Stomach smooth muscle (tissue), 2 donors: ENCODE data around the gene ERC2.

Experiments
- H3K27ac ChIP-seq: one replicate; pipeline ENCODE4 v1.7.0; 2013; ENCODE audit warnings: mild to moderate bottlenecking, low read length, inconsistent platforms
- H3K27me3 ChIP-seq, 2 donors: one replicate each; pipeline ENCODE4 v1.7.0; 2013; ENCODE audit warnings: low read length in 2 of 2; ENCODE audit not compliant: insufficient read depth in 2 of 2, control insufficient read depth in 1 of 2
- H3K36me3 ChIP-seq, 2 donors: one replicate each; pipeline ENCODE4 v1.7.0; 2013; ENCODE audit warnings: low read length in 2 of 2; ENCODE audit not compliant: control insufficient read depth in 2 of 2, insufficient read depth in 2 of 2
- H3K4me1 ChIP-seq: one replicate; pipeline ENCODE4 v1.7.0; 2013; ENCODE audit warnings: low read length; ENCODE audit not compliant: control insufficient read depth, insufficient read depth
- H3K4me3 ChIP-seq, 2 donors: one replicate each; pipeline ENCODE4 v1.7.0; 2013; ENCODE audit warnings: low read length in 2 of 2
- H3K9ac ChIP-seq, 2 donors: one replicate each; pipeline ENCODE4 v1.7.0; 2013; ENCODE audit warnings: low read length in 2 of 2, mild to moderate bottlenecking in 1 of 2
- H3K9me3 ChIP-seq, 2 donors: one replicate each; pipeline ENCODE4 v1.7.0; 2013; ENCODE audit warnings: low read length in 2 of 2; ENCODE audit not compliant: control insufficient read depth in 2 of 2
- donor health status: healthy.
- donor health status: Pancreatic carcinoma.

The ERC2 gene

DNA sequence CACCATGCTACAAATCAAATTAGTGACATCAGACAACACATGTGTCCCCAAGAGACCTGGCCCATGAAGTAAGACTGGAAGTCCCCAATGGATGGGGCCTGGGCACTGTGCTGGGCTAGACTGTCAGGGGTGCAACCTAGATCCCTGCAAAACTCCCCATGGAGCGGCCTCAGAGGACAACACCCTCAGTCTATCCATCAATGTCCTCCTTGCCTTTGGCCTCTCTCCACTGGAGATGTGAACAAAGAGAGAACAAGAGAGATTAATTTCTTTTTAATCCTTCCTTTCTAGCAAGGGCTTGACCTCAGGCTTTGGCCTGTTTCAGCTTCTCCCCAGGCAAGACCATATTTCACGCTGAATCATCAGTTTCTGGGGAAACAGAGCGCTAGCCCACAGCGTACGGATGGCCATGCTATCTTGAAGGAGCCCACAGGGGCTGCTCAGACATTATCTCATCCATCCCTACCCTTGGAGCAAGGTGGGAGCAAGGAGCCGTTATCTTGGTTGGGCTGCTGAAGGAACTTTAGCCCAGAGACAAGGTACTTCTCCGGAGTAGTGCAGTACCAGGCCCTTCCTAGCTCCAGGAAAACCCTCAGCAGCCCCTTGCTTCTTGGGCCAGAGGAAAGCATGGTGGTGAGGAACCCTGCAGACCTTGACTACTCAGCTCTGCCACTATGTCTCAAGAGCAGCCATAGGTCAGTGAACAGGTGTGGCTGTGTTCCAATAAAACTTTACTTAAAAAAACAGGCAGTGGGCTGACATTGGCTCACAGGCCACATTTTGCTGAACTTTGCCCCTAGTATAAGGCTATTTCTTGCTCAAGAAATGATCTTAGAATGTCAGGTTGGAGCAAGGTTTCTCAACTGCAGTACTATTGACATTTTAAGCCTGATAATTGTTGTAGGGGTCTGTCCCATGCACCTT, 908.5 kb downstream of the ERC2 start:
- no peak overlapping the region for H3K27ac ChIP-seq
- H3K4me3 ChIP-seq: no peak overlapping the region
- no peaks in the 10 kb centered on the region for H3K36me3 ChIP-seq

DNA sequence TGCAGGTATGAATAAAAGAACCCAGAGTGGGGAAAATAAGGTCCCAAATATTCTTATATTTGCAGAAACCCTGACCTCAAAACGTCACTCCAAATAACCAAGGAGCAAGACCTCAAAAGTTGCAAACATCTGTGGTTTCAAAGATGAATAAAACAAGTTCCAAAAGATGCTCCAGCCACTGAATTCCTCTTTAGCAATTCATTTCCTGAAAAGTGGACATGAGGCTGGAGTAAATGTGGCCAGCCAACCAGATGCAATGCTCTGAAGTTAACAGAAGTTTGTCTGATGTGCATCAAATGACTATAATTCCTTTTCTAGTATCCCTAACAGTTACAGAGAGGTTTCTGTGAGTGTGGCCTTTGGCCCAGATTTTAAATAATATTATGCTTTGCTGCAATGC, 910.0 kb downstream of the ERC2 start:
- Histone ChIP-seq H3K27me3 (no peaks in the 10 kb centered on the region), H3K4me3 (no peak overlapping the region)

More for the DNA sequence above, 908.5 kb downstream of the ERC2 start:
- Histone ChIP-seq H3K9me3 (no peaks in the 10 kb centered on the region), H3K4me1 (peaks cover 15% of the 10 kb centered on the region), H3K27me3 (no peaks in the 10 kb centered on the region), H3K9ac (no peak overlapping the region)

DNA sequence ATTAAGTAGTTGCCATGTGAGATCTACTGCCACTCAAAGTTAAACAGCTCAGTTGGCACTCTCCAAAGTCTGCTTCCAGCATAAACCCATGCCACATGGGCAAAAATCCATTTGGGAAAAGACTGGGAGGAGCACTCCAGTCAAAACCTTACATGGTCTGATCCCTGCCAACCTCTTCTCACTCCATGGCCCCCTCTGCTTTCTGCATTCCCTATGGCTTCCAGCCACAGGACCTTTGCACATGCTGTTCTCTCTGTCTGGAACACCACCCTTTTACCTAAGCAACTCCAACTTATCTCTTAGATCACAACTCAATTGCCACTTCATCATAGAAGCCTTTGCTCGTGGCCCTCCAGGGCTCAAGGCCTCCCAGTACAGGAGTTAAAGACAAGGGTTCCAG, 910.7 kb downstream of the ERC2 start:
- no peak overlapping the region for H3K4me3 ChIP-seq
- H3K36me3 ChIP-seq: no peaks in the 10 kb centered on the region
- H3K27ac ChIP-seq: no peak overlapping the region
- H3K9me3 ChIP-seq: no peaks in the 10 kb centered on the region
- H3K27me3 ChIP-seq: no peaks in the 10 kb centered on the region
- H3K4me1 ChIP-seq: peaks cover 12% of the 10 kb centered on the region
- H3K9ac ChIP-seq: no peak overlapping the region

More for the DNA sequence above, 910.0 kb downstream of the ERC2 start:
- Histone ChIP-seq H3K9ac (no peak overlapping the region), H3K36me3 (no peaks in the 10 kb centered on the region), H3K27ac (no peak overlapping the region), H3K9me3 (no peaks in the 10 kb centered on the region), H3K4me1 (peaks cover 12% of the 10 kb centered on the region)

DNA sequence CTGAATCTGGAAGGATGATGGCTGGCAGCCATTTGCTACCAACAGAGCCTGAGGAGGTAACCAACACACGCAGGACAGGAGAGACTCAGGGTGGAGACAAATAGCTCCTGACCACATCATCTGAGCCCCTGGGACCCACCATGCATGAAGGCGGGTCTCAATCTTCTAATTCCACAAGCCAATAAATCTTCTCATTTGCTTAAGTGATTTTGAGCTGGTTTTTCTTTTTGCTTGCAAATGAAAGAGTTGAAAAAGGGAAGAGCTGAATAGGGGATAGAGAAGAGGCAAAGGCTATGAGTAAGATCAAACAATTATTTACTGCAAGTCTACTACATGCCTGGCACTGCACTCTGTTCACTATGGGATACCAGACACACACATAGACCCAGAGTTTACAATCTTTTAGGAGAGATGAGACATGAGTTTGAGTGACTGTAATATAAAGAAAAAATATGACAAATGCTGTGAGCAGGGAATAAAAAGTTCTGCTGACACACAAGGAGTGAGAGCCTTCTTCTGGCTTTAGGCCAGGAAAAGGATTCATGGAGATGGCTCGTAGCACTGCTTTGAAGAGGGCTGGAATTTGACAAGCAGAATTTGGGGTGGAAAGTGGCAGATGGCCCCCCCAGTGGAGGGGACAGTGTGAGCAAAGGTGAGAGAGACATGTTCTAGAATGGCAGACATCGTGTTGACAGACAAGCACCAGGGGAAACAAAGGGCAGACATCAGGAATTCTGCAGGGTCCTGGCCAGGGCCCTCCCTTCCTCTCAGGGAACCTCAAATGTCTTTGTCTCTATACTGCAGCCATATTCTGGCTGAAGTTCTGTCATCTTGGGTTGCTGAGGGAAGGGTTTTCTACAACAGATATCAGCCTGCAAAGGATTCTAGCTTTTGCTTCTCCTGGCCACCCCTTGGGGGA, 911.4 kb downstream of the ERC2 start:
- Histone ChIP-seq H3K9me3 (no peaks in the 10 kb centered on the region), H3K4me3 (no peak overlapping the region), H3K4me1 (peaks cover 12% of the 10 kb centered on the region), H3K27ac (no peak overlapping the region), H3K27me3 (no peaks in the 10 kb centered on the region), H3K9ac (no peak overlapping the region), H3K36me3 (no peaks in the 10 kb centered on the region)

DNA sequence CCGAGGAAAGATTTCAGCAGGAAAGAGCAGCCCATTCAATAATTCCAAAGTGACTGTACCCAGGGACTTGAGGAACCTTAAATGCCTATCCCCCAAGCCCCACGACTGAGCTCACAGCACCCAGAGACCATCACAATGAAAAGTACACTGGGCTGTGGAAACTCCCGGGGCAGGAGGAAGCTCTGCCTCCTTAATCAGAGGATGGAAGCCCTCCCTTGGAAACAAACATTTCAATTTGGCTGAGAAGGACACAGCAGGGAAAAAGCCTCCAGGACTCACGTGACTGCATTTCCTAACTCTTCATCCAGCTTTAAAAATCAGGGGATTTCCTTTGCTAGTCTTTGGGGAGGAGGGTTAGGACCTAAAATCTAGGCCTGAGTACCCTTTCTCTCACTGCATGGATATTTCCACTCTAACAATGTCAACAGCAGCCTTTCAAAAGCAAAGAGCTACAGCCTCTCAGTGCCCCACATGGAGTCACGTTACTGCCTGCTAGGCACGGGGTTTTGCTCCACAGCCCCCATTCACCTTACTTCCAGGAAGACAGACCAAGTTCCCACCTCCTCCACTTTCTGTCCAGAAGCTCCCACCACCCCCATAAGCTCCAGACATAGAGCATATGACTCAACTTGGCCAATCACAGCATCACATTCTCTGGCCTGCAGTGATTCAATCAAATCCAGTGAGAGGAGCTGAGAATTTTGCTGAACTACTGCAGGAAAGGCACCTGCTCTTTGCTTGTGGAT, 912.2 kb downstream of the ERC2 start:
- no peaks in the 10 kb centered on the region for H3K36me3 ChIP-seq
- H3K9ac ChIP-seq: no peak overlapping the region
- no peaks in the 10 kb centered on the region for H3K27me3 ChIP-seq
- H3K9me3 ChIP-seq: no peaks in the 10 kb centered on the region
- peaks cover 12% of the 10 kb centered on the region for H3K4me1 ChIP-seq
- no peak overlapping the region for H3K4me3 ChIP-seq
- H3K27ac ChIP-seq: no peak overlapping the region

DNA sequence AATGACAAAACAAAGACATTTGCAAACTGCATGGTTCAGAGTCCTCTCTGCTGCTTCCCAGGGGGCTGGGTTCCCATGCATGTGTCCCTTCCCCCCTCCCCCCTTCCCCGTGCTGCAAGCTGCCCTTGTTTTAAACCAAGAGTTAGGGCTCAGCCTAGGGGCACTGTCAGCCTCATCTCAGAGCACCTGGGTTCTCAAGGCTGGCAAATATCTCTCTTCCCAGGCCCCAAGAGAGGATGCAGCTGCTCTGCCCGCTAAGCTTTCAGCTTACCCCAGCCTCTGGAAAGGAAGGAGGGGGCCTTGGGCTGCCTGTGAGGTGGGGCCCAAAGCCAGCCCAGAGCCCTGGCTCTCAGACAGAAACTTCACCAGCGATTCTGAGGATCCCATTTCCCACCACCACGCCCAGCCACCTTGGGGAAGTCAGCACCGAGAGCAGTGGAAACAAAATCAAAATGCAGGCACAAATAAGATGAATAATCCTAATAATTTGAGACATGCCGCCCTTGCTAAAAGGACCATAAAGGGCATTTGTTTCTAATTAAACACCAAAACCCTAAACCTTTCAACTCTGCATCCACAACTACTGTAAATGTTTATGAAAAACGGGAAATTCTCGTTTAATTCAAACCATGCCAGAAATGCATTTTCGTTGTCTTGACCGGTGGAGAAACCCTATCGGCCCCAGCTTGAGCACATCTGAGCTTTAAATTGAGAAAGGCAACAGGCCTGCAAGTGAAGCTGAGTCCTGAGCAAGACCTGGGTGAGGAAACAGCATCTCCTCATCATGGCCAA, 913.4 kb downstream of the ERC2 start:
- no peak overlapping the region for H3K9ac ChIP-seq
- no peaks in the 10 kb centered on the region for H3K9me3 ChIP-seq
- H3K27ac ChIP-seq: no peak overlapping the region
- H3K4me3 ChIP-seq: no peak overlapping the region
- no peaks in the 10 kb centered on the region for H3K27me3 ChIP-seq
- no peaks in the 10 kb centered on the region for H3K36me3 ChIP-seq
- peaks cover 12% of the 10 kb centered on the region for H3K4me1 ChIP-seq

DNA sequence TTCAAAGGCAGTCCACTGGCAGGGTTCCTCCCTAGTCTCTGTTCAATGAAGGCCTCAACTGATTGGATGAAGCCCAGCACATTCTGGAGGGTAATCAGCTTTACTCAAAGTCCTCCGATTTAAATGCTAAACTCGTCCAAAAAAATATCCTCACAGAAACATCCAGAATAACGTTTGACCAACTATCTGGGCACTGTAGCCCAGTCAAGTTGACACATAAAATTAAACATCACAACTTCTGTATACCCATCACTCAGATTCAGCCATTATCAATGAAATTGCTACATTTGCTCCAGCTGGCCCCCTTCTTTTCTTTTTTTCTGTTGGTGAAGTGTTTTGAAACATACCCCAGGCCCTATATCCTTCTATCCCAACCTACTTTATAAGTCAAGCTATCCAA, 916.6 kb downstream of the ERC2 start:
- no peaks in the 10 kb centered on the region for H3K27me3 ChIP-seq
- no peaks in the 10 kb centered on the region for H3K9me3 ChIP-seq
- no peak overlapping the region for H3K4me3 ChIP-seq
- no peak overlapping the region for H3K27ac ChIP-seq
- no peaks in the 10 kb centered on the region for H3K36me3 ChIP-seq
- H3K4me1 ChIP-seq: peaks cover 8% of the 10 kb centered on the region
- H3K9ac ChIP-seq: no peak overlapping the region

DNA sequence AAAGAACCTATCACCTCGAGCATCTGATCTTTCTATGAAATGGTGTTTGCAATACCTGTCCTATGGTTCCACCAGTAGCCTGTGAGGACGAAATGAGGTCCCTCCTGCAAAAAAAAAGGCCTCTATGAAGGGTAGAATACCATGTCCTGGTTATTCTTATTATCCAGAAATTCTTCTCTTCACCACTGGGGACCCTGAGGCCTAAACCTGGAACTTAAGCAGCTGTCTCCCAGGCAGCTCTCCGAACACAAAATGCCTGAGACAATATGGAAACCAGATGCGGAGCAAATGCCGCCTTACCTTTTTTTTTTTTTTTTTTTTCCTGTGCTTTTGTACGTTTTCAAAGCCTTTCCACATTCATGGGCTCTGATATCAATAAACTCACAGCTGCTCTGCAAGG, 919.1 kb downstream of the ERC2 start:
- Histone ChIP-seq H3K36me3 (no peaks in the 10 kb centered on the region), H3K9ac (no peak overlapping the region), H3K4me1 (no peaks in the 10 kb centered on the region), H3K27me3 (peaks cover 0 to 2% of the 10 kb centered on the region in 2 donors), H3K4me3 (no peak overlapping the region), H3K9me3 (no peaks in the 10 kb centered on the region), H3K27ac (no peak overlapping the region)

DNA sequence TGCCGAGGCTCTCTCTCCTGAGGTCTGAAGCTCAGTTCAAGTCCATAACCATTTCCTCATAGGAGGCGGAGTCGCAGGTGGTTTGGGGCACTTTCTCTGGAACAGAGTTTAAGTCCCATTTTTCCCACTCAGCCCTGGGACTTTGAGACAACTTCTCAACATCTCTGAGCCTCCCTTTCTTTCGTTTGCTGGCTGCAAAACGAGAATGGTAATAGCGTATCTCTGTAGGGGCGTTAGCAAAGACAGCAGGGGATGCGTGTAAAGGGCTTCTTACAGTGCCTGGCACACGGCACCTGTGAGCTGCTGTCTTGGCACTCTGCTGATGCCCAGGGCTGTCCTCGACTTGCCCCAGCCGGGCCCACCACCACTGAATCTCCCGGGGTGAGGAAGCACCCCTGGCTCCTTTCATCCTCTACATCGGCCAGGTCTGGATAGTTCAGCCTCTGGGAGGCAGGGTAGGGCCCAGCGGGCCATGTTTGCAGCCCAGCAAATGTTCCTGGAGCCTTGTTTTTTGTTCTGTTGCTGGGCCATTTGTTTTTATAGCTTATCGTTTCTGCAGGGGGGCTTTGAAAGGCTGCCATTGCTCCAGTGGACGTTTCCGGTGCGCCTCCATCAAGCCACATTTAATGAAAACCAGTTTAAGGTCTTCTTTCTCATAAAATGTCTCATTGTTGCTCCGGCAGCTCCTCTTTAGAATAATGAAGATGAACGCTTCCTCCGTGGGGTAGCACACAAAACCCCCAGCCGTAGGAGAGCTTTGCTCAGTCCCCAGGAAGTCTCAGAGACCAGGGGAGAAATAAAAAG, 921.2 kb downstream of the ERC2 start:
- H3K27ac ChIP-seq: no peak overlapping the region
- H3K36me3 ChIP-seq: no peaks in the 10 kb centered on the region
- H3K27me3 ChIP-seq: peaks cover 0 to 2% of the 10 kb centered on the region in 2 donors
- H3K4me3 ChIP-seq: no peak overlapping the region
- H3K9me3 ChIP-seq: no peaks in the 10 kb centered on the region
- no peak overlapping the region for H3K9ac ChIP-seq
- H3K4me1 ChIP-seq: no peaks in the 10 kb centered on the region
